Activated naive CD8-positive, alpha-beta T cell treated with anti-CD3 and anti-CD28 coated beads for 36 hours (primary cell): ENCODE results near the gene GAS2L3. TPM values are rescaled to one million over a fixed set of nuclear protein-coding genes. Genes with fewer than 3 reads are reported as not detected.
"Not testable (repeated sequence)": the region's sequence is repeated elsewhere in the genome, so short reads cannot be mapped to it uniquely, and the experiment has no call there.

Experiments
- DNase-seq: peaks from one replicate; pipeline ENCODE4 v3.0.0; 2021
- H3K27ac Mint-ChIP-seq: one replicate; pipeline ENCODE4 v1.8.0; 2022; ENCODE audit warnings: mild to moderate bottlenecking, moderate library complexity, mixed read lengths
- H3K27me3 Mint-ChIP-seq: one replicate; pipeline ENCODE4 v1.8.0; 2022; ENCODE audit warnings: mild to moderate bottlenecking, mixed read lengths
- H3K36me3 Mint-ChIP-seq: one replicate; pipeline ENCODE4 v1.8.0; 2021; ENCODE audit warnings: mild to moderate bottlenecking, mixed read lengths
- H3K4me1 Mint-ChIP-seq: one replicate; pipeline ENCODE4 v1.8.0; 2021; ENCODE audit warnings: mixed read lengths
- H3K4me3 Mint-ChIP-seq: one replicate; pipeline ENCODE4 v1.8.0; 2022; ENCODE audit warnings: mild to moderate bottlenecking, moderate library complexity, mixed read lengths
- H3K9me3 Mint-ChIP-seq: one replicate; pipeline ENCODE4 v1.8.0; 2022; ENCODE audit warnings: mixed read lengths
- total RNA-seq, 2 experiments: library from RNA; stranded (reverse); gene quantifications; one replicate each; pipeline ENCODE4 v1.2.3, GENCODE V29; 2021

The GAS2L3 gene
- total RNA-seq, result 1 to 10 TPM; 1.3 to 1.5 TPM

- Mint-ChIP-seq H3K27me3 (peaks cover 46% of the 10 kb centered on the region), H3K4me1 (peaks cover 3% of the 10 kb centered on the region), H3K4me3 (peak within 1 kb of the TSS; percentile 87), H3K27ac (no peak within 1 kb of the TSS), H3K36me3 (no peaks in the 10 kb centered on the region), H3K9me3 (no peaks in the 10 kb centered on the region)
- peak; percentile 68 for DNase-seq
These were observed at the start of gene GAS2L3 for GRCh38 chr12:100573292-100574186. Gene GAS2L3, plus strand, starts transcription at chr12:100573684. Its CDS starts 21,221 bp downstream, at chr12:100594905.

- H3K27me3 Mint-ChIP-seq, result peaks cover 3% of the 10 kb centered on the region
- H3K9me3 Mint-ChIP-seq, result no peaks in the 10 kb centered on the region
- DNase-seq, result no peak
- no peak overlapping the region for H3K4me3 Mint-ChIP-seq
- no peaks in the 10 kb centered on the region for H3K36me3 Mint-ChIP-seq
- no peak overlapping the region for H3K27ac Mint-ChIP-seq
- no peaks in the 10 kb centered on the region for H3K4me1 Mint-ChIP-seq
These were observed 45.5 kb upstream of the GAS2L3 start for GRCh38 chr12:100528034-100528433.

- DNase-seq, result no peak
- Mint-ChIP-seq H3K9me3 (no peaks in the 10 kb centered on the region), H3K36me3 (no peaks in the 10 kb centered on the region), H3K27me3 (peaks cover 3% of the 10 kb centered on the region), H3K27ac (no peak overlapping the region), H3K4me1 (no peaks in the 10 kb centered on the region), H3K4me3 (no peak overlapping the region)
These were observed 44.9 kb upstream of the GAS2L3 start for GRCh38 chr12:100528471-100529127.

GRCh38 chr12:100529756-100530350 lies 43.6 kb upstream of the GAS2L3 start:
- H3K9me3 Mint-ChIP-seq, result no peaks in the 10 kb centered on the region
- H3K27ac Mint-ChIP-seq, result no peak overlapping the region
- no peaks in the 10 kb centered on the region for H3K36me3 Mint-ChIP-seq
- peaks cover 3% of the 10 kb centered on the region for H3K27me3 Mint-ChIP-seq
- H3K4me1 Mint-ChIP-seq, result no peaks in the 10 kb centered on the region
- no peak for DNase-seq
- no peak overlapping the region for H3K4me3 Mint-ChIP-seq

DNA sequence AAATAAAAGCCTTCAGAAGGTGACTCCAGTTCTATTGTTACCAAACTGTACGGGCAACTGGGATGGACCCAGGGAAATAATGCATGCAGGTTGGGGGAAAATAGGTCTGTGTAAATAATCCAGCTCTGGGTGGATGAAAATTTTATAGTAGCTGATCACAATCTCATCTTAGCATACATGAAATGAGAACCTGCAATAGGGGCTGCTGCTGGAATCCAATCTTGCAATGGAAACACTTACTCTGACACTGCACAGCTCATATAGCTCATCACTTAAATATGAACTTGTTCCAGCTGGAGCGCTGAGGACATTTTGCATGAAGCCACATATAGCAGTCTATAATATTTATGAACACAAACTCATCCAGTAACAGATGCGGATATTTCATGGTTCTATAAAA lies 40.1 kb upstream of the GAS2L3 start:
- Mint-ChIP-seq H3K27ac (no peak overlapping the region), H3K4me3 (no peak overlapping the region), H3K36me3 (no peaks in the 10 kb centered on the region)

DNA sequence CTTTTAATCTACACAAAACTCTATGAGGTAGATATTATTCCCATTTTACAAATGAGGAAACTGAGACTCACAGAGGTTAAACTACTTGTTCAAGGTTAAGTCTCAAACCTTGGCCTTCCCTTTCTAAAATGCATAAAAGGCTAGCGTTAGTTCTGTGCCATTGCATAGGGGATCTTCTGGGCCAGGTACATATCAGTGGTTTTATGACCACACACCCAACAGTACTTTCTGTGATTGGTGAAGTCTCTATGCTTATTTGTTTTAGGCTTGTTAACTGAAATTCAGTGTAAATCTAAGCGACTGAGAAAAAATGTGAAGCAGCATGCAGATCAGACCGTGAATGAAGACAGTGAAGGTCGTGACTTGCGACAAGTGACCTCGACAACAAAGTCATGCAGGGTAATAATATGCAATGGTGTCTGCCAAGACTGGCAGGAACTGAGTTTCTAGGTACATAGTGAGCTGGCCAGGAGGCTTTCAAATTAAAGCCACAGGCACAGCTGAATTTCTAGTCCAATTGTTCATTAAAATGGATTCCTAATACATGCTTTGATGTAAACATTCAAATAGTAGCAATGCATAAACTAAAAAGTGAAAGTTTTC lies 38.8 kb upstream of the GAS2L3 start:
- Mint-ChIP-seq H3K4me3 (no peak overlapping the region), H3K36me3 (no peaks in the 10 kb centered on the region), H3K4me1 (no peaks in the 10 kb centered on the region), H3K9me3 (no peaks in the 10 kb centered on the region), H3K27me3 (peaks cover 7% of the 10 kb centered on the region), H3K27ac (no peak overlapping the region)
- no peak for DNase-seq

More for the DNA sequence above, 40.1 kb upstream of the GAS2L3 start:
- no peaks in the 10 kb centered on the region for H3K4me1 Mint-ChIP-seq
- DNase-seq, result no peak
- H3K27me3 Mint-ChIP-seq, result peaks cover 7% of the 10 kb centered on the region
- no peaks in the 10 kb centered on the region for H3K9me3 Mint-ChIP-seq

- no peaks in the 10 kb centered on the region for H3K36me3 Mint-ChIP-seq
- no peak overlapping the region for H3K27ac Mint-ChIP-seq
- no peak overlapping the region for H3K4me3 Mint-ChIP-seq
- peaks cover 7% of the 10 kb centered on the region for H3K27me3 Mint-ChIP-seq
- no peaks in the 10 kb centered on the region for H3K4me1 Mint-ChIP-seq
- no peaks in the 10 kb centered on the region for H3K9me3 Mint-ChIP-seq
- peak; percentile 1 for DNase-seq
These were observed 34.3 kb upstream of the GAS2L3 start for GRCh38 chr12:100539202-100539601.

DNA sequence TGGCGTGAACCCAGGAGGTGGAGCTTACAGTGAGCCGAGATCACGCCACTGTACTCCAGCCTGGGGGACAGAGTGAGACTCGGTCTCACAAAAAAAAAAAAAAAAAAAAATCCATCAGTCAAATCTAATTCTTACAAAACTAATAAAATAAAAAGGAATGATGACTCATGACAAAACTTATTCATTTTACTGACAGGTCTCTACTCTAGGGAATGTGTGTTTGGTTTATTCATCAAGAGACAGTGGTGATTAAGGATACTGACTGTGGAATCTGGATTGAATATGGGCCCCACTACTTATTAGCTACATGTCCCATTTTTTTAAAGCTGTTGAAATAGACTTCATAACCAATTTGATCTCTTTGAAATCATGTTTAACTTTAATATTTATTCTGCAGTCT lies 29.3 kb upstream of the GAS2L3 start:
- H3K27ac Mint-ChIP-seq, result no peak overlapping the region

GRCh38 chr12:100545092-100545491 lies 28.4 kb upstream of the GAS2L3 start:
- H3K4me3 Mint-ChIP-seq, result no peak overlapping the region
- no peaks in the 10 kb centered on the region for H3K9me3 Mint-ChIP-seq
- H3K36me3 Mint-ChIP-seq, result no peaks in the 10 kb centered on the region
- H3K4me1 Mint-ChIP-seq, result no peaks in the 10 kb centered on the region
- H3K27me3 Mint-ChIP-seq, result no peaks in the 10 kb centered on the region
- no peak overlapping the region for H3K27ac Mint-ChIP-seq
- no peak for DNase-seq

More for the DNA sequence above, 29.3 kb upstream of the GAS2L3 start:
- H3K4me1 Mint-ChIP-seq, result no peaks in the 10 kb centered on the region
- no peak overlapping the region for H3K4me3 Mint-ChIP-seq
- DNase-seq, result no peak
- H3K9me3 Mint-ChIP-seq, result no peaks in the 10 kb centered on the region
- H3K36me3 Mint-ChIP-seq, result no peaks in the 10 kb centered on the region
- no peaks in the 10 kb centered on the region for H3K27me3 Mint-ChIP-seq

DNA sequence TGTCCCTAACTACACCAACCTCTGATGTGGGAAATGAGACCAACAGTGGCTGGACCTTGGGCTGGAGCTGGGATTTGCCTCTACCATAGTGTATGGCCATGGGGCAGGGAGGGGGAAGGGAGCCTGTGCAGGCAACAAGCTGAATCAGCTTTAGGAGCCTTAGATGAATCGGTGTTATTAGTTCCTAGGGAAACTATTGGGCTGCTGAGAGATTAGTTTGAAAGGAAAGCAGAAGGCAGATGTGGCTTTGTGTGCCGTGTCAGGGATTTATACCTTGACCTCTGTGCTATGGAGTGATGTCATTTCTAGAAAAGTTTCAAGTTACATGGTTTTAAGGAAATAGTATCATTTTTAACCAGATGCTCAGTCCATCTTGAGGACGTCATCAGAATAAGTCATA lies 19.5 kb upstream of the GAS2L3 start:
- H3K4me1 Mint-ChIP-seq, result no peaks in the 10 kb centered on the region
- no peaks in the 10 kb centered on the region for H3K9me3 Mint-ChIP-seq
- no peak overlapping the region for H3K27ac Mint-ChIP-seq
- no peaks in the 10 kb centered on the region for H3K36me3 Mint-ChIP-seq
- no peak overlapping the region for H3K4me3 Mint-ChIP-seq
- peaks cover 5% of the 10 kb centered on the region for H3K27me3 Mint-ChIP-seq
- no peak for DNase-seq

GRCh38 chr12:100554608-100555077 lies 18.8 kb upstream of the GAS2L3 start:
- H3K36me3 Mint-ChIP-seq, result no peaks in the 10 kb centered on the region

GRCh38 chr12:100555722-100556121 lies 17.8 kb upstream of the GAS2L3 start:
- Mint-ChIP-seq H3K27ac (no peak overlapping the region), H3K4me1 (no peaks in the 10 kb centered on the region)

More at GRCh38 chr12:100554608-100555077, 18.8 kb upstream of the GAS2L3 start:
- H3K27me3 Mint-ChIP-seq, result peaks cover 6% of the 10 kb centered on the region
- no peak for DNase-seq
- H3K9me3 Mint-ChIP-seq, result no peaks in the 10 kb centered on the region
- no peak overlapping the region for H3K4me3 Mint-ChIP-seq
- no peak overlapping the region for H3K27ac Mint-ChIP-seq
- H3K4me1 Mint-ChIP-seq, result no peaks in the 10 kb centered on the region

GRCh38 chr12:100557357-100557756 lies 16.1 kb upstream of the GAS2L3 start:
- H3K36me3 Mint-ChIP-seq, result no peaks in the 10 kb centered on the region
- peaks cover 6% of the 10 kb centered on the region for H3K27me3 Mint-ChIP-seq
- H3K4me1 Mint-ChIP-seq, result no peaks in the 10 kb centered on the region
- DNase-seq, result no peak
- no peaks in the 10 kb centered on the region for H3K9me3 Mint-ChIP-seq
- H3K27ac Mint-ChIP-seq, result no peak overlapping the region
- H3K4me3 Mint-ChIP-seq, result no peak overlapping the region

More at GRCh38 chr12:100555722-100556121, 17.8 kb upstream of the GAS2L3 start:
- Mint-ChIP-seq H3K9me3 (no peaks in the 10 kb centered on the region), H3K27me3 (peaks cover 6% of the 10 kb centered on the region), H3K4me3 (no peak overlapping the region), H3K36me3 (no peaks in the 10 kb centered on the region)
- DNase-seq, result no peak

GRCh38 chr12:100559261-100559660 lies 14.2 kb upstream of the GAS2L3 start:
- H3K9me3 Mint-ChIP-seq, DNase-seq, H3K36me3 Mint-ChIP-seq, H3K4me1 Mint-ChIP-seq, H3K27me3 Mint-ChIP-seq, H3K27ac Mint-ChIP-seq, H3K4me3 Mint-ChIP-seq: not testable (repeated sequence)

DNA sequence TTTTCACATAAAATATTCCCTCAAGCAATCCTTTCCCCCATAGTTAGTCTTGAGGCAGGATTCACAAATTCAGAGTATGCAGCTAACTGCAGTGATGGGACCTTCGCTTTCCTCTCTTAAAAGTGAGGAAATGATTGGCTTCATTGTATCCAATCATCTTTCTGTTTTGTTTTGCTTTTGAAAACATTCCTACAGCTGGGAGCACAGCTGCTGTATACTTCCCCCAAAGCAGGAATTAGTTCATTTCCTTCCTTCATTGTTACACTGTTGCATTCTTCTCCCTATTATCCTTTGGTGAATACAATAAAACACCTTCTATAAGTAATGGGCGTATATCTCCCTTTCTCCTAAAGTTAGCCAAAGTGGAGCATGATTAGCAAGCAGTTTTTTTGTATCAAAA lies 9.4 kb upstream of the GAS2L3 start:
- no peak overlapping the region for H3K27ac Mint-ChIP-seq
- H3K36me3 Mint-ChIP-seq, result no peaks in the 10 kb centered on the region
- no peak for DNase-seq
- H3K27me3 Mint-ChIP-seq, result peaks cover 32% of the 10 kb centered on the region
- no peak overlapping the region for H3K4me3 Mint-ChIP-seq
- H3K4me1 Mint-ChIP-seq, result peaks cover 6% of the 10 kb centered on the region
- H3K9me3 Mint-ChIP-seq, result no peaks in the 10 kb centered on the region
